ENCODE measurements around the gene ING3.
A peak's percentile ranks its signal among the peaks of the same experiment; 100 is the strongest.

The ING3 gene

GRCh38 chr7:120950539-120951308, at the start of gene ING3:
Gene ING3 (plus strand): TSS chr7:120950777. CDS start chr7:120950897, 120 bp downstream.
- peak; percentile 98 for DNase-seq

GRCh38 chr7:120915314-120916105, 35.1 kb upstream of the ING3 start:
- DNase-seq = no peak

GRCh38 chr7:120916121-120916520, 34.5 kb upstream of the ING3 start:
- no peak for DNase-seq

- no peak for DNase-seq
These were observed 34.0 kb upstream of the ING3 start for GRCh38 chr7:120916538-120916937.

- DNase-seq = no peak
These were observed 31.1 kb upstream of the ING3 start for GRCh38 chr7:120919466-120919865.

GRCh38 chr7:120920034-120920433, 30.5 kb upstream of the ING3 start:
- no peak for DNase-seq

- no peak for DNase-seq
These were observed 29.8 kb upstream of the ING3 start for GRCh38 chr7:120920591-120921274.

- no peak for DNase-seq
These were observed 25.7 kb upstream of the ING3 start for GRCh38 chr7:120924837-120925236.

GRCh38 chr7:120925392-120925791, 25.2 kb upstream of the ING3 start:
- DNase-seq = no peak

- no peak for DNase-seq
These were observed 23.6 kb upstream of the ING3 start for GRCh38 chr7:120926943-120927346.

- no peak for DNase-seq
These were observed 23.0 kb upstream of the ING3 start for GRCh38 chr7:120927454-120928103.

- DNase-seq = no peak
These were observed 19.3 kb upstream of the ING3 start for GRCh38 chr7:120931243-120931642.

- DNase-seq = no peak
These were observed 17.1 kb upstream of the ING3 start for GRCh38 chr7:120933475-120933874.

GRCh38 chr7:120939345-120939744, 11.2 kb upstream of the ING3 start:
- no peak for DNase-seq

- DNase-seq = no peak
These were observed 9.5 kb upstream of the ING3 start for GRCh38 chr7:120941064-120941463.

GRCh38 chr7:120941856-120942255, 8.7 kb upstream of the ING3 start:
- DNase-seq = no peak

GRCh38 chr7:120942861-120943260, 7.7 kb upstream of the ING3 start:
- DNase-seq = no peak

GRCh38 chr7:120944826-120945562, 5.6 kb upstream of the ING3 start:
- DNase-seq = no peak

- no peak for DNase-seq
These were observed 2.6 kb upstream of the ING3 start for GRCh38 chr7:120947980-120948379.

GRCh38 chr7:120949393-120949911, 1.1 kb upstream of the ING3 start:
- DNase-seq = no peak

- no peak for DNase-seq
These were observed 509 bp upstream of the ING3 start for GRCh38 chr7:120949998-120950538.

- DNase-seq = no peak
These were observed 727 bp downstream of the ING3 start for GRCh38 chr7:120951309-120951699.

Measured in DMS153 (cell line).